Upper lobe of right lung (tissue), 1 donor: ENCODE data around the gene SMOC1. TPM values are rescaled to one million over a fixed set of nuclear protein-coding genes. Genes with fewer than 3 reads are reported as not detected.

ENCODE experiments used
- ATAC-seq: fragments of 200-7000 bp; cut with Tn5 transposase; one replicate; pipeline ENCODE4 v1.9.1; 2020; ENCODE audit warnings: mild to moderate bottlenecking, moderate library complexity
- DNase-seq: peaks from one replicate; pipeline ENCODE4 v3.0.0-alpha.2; 2020
- H3K27ac ChIP-seq: fragments of 200-600 bp; one replicate; pipeline ENCODE4 v1.8.0; 2022
- H3K27me3 ChIP-seq: fragments of 200-600 bp; one replicate; pipeline ENCODE4 v1.8.0; 2022; ENCODE audit warnings: mild to moderate bottlenecking
- H3K36me3 ChIP-seq: fragments of 200-600 bp; one replicate; pipeline ENCODE4 v1.8.0; 2022
- H3K4me1 ChIP-seq: fragments of 200-600 bp; one replicate; pipeline ENCODE4 v1.8.0; 2022
- H3K4me3 ChIP-seq: fragments of 200-600 bp; one replicate; pipeline ENCODE4 v1.8.0; 2022; ENCODE audit warnings: mild to moderate bottlenecking
- H3K9me3 ChIP-seq: fragments of 200-600 bp; one replicate; pipeline ENCODE4 v1.8.0; 2022
- CTCF ChIP-seq: fragments of 200-600 bp; IDR thresholded peaks from one replicate; pipeline ENCODE4 v1.8.0; 2022; ENCODE audit warnings: antibody characterized with exemption
- intact Hi-C: fragments of 100-400 bp; cut with DNase I; formaldehyde crosslinking; loops from one replicate; pipeline ENCODE4 v1.11.0; 2022
- total RNA-seq: library from RNA; stranded (reverse); fragmentation: NEBNext Ultra II Directional; extraction: Animal tissue kit (Norgen Biotek cat#: 25700); gene quantifications from one replicate; pipeline ENCODE4 v1.2.1, GENCODE V29; 2021
- donor health status: DM: no; HTN: yes; CAD: no; lungs with severe emphysema.

The SMOC1 gene
- total RNA-seq, 1 donor from 2014 or later = 1.1 TPM

GRCh38 chr14:70013271-70013873 lies 134.2 kb downstream of the SMOC1 start:
- peak; percentile 49 for ATAC-seq
- Histone ChIP-seq H3K27me3 (no peaks in the 10 kb centered on the region), H3K9me3 (no peaks in the 10 kb centered on the region), H3K4me1 (peaks cover 1% of the 10 kb centered on the region), H3K27ac (no peak overlapping the region), H3K36me3 (no peaks in the 10 kb centered on the region), H3K4me3 (no peak overlapping the region)
- intact Hi-C loops = no loop called here
- no peak for DNase-seq
- peak; percentile 50 for TF ChIP-seq CTCF

- Histone ChIP-seq H3K9me3 (no peaks in the 10 kb centered on the region), H3K27me3 (no peaks in the 10 kb centered on the region), H3K36me3 (no peaks in the 10 kb centered on the region), H3K4me1 (peaks cover 5% of the 10 kb centered on the region), H3K27ac (no peak overlapping the region), H3K4me3 (no peak overlapping the region)
- ATAC-seq = no peak
- DNase-seq = no peak
- intact Hi-C loops = no loop called here
- no peak for TF ChIP-seq CTCF
These were observed 135.3 kb downstream of the SMOC1 start for GRCh38 chr14:70014406-70015095.

GRCh38 chr14:70018230-70018629 lies 139.0 kb downstream of the SMOC1 start:
- DNase-seq (no peak), ATAC-seq (no peak)
- Histone ChIP-seq H3K4me1 (peaks cover 5% of the 10 kb centered on the region), H3K27me3 (no peaks in the 10 kb centered on the region), H3K27ac (peak overlapping the region; percentile 58), H3K4me3 (no peak overlapping the region), H3K36me3 (no peaks in the 10 kb centered on the region), H3K9me3 (no peaks in the 10 kb centered on the region)
- TF ChIP-seq CTCF = no peak
- intact Hi-C loops = no loop called here

GRCh38 chr14:70018713-70019211 lies 139.5 kb downstream of the SMOC1 start:
- intact Hi-C loops = no loop called here
- peak overlapping the region; percentile 58 for H3K27ac ChIP-seq
- ATAC-seq = peak; percentile 85
- H3K4me1 ChIP-seq = peaks cover 5% of the 10 kb centered on the region
- no peak for DNase-seq
- peak overlapping the region; percentile 36 for H3K4me3 ChIP-seq
- no peaks in the 10 kb centered on the region for H3K9me3 ChIP-seq
- TF ChIP-seq CTCF = no peak
- H3K27me3 ChIP-seq = no peaks in the 10 kb centered on the region
- no peaks in the 10 kb centered on the region for H3K36me3 ChIP-seq

GRCh38 chr14:70019695-70020094 lies 140.5 kb downstream of the SMOC1 start:
- TF ChIP-seq CTCF = no peak
- H3K36me3 ChIP-seq = no peaks in the 10 kb centered on the region
- peaks cover 5% of the 10 kb centered on the region for H3K4me1 ChIP-seq
- ATAC-seq (no peak), DNase-seq (no peak)
- no peak overlapping the region for H3K27ac ChIP-seq
- intact Hi-C loops = no loop called here
- H3K27me3 ChIP-seq = no peaks in the 10 kb centered on the region
- no peaks in the 10 kb centered on the region for H3K9me3 ChIP-seq
- H3K4me3 ChIP-seq = no peak overlapping the region
